ENCODE measurements around the gene USP31. TPM values are rescaled to one million over a fixed set of nuclear protein-coding genes. Genes with fewer than 3 reads are reported as not detected.
A peak's percentile ranks its signal among the peaks of the same experiment; 100 is the strongest.

USP31 gene
- total RNA-seq, 2 donors from 2014 or later: 16.2 to 67.3 TPM

DNA sequence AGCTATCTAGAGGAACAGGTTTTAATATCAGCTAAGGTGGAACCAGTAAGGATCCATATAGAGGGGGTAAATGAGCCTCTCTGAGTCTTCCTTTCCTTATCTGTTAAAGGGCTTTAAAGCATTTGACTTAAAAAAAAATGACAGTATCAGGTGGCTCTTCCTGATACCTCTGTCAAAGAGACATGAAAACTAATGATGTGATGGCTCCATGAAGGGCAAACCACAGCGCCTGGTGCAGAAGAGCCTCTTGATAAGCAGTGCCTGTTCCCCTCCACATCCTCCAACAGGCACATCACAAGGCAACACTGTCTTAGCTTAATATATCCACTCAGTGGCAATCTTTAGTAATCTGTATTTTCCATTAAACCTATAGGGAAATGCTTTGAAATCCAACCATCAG is 68.9 kb downstream of the USP31 start:
- no peak for TF ChIP-seq POLR2AphosphoS5 (IDR thresholded peaks at IDR 0.05)
- TF ChIP-seq, protein P1, sequence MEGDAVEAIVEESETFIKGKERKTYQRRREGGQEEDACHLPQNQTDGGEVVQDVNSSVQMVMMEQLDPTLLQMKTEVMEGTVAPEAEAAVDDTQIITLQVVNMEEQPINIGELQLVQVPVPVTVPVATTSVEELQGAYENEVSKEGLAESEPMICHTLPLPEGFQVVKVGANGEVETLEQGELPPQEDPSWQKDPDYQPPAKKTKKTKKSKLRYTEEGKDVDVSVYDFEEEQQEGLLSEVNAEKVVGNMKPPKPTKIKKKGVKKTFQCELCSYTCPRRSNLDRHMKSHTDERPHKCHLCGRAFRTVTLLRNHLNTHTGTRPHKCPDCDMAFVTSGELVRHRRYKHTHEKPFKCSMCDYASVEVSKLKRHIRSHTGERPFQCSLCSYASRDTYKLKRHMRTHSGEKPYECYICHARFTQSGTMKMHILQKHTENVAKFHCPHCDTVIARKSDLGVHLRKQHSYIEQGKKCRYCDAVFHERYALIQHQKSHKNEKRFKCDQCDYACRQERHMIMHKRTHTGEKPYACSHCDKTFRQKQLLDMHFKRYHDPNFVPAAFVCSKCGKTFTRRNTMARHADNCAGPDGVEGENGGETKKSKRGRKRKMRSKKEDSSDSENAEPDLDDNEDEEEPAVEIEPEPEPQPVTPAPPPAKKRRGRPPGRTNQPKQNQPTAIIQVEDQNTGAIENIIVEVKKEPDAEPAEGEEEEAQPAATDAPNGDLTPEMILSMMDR (IDR thresholded peaks at IDR 0.05): no peak
- 89% methylated on average over 1 of the region's 1 CpG for WGBS
- Histone ChIP-seq H3K27me3 (replicated peaks; ENCODE audit: insufficient read depth) (no peaks in the 10 kb centered on the region), H3K27ac (peak overlapping the region; percentile 2 to 21), H3K36me3 (no peaks in the 10 kb centered on the region), H3K4me1 (replicated peaks) (peaks cover 4% of the 10 kb centered on the region), H3K9me3 (no peaks in the 10 kb centered on the region), H3K4me3 (no peak overlapping the region)
- intact Hi-C loops (cut with DNase I): no loop called here
- DNase-seq (ENCODE audit: low spot score): no peak

GRCh38 chr16:23079675-23080301 is 69.5 kb downstream of the USP31 start:
- TF ChIP-seq POLR2A (IDR thresholded peaks at IDR 0.05) (no peak), POLR2AphosphoS5 (IDR thresholded peaks at IDR 0.05) (peak; percentile 74)
- Histone ChIP-seq H3K4me3 (no peak overlapping the region), H3K9me3 (no peaks in the 10 kb centered on the region), H3K36me3 (no peaks in the 10 kb centered on the region), H3K4me1 (replicated peaks) (peaks cover 4% of the 10 kb centered on the region), H3K27me3 (replicated peaks; ENCODE audit: insufficient read depth) (no peaks in the 10 kb centered on the region), H3K27ac (peak overlapping the region; percentile 21 to 28)
- 40% methylated on average over 13 of the region's 13 CpGs for WGBS
- intact Hi-C loops (cut with DNase I): no loop called here
- peak; percentile 60 for DNase-seq (ENCODE audit: low spot score)

DNA sequence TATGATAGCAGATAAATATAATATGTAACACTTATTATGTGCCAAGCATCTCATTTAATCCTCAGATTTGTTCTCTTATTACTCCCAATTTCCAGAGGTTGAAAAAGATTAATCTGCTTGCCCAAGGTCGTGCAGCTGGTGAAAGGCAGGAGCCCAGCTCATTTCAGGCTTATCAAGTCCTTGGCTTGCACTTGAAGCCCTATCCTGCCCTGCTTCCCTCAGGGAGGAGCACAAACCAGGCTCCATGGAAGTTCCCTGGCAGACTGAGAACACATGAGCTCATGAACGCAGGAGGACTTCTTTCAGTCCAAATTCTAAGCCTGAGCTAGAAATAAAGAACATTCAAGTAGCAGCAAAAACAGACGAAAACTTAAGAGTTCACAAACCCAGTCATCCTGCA is 74.8 kb downstream of the USP31 start:
- no peak overlapping the region for H3K4me3 ChIP-seq
- intact Hi-C loops (cut with DNase I): loop anchor here (5.0 kb wide), 1 partner anchor 73 kb away; the partner anchor contains the start of gene USP31
- DNase-seq (ENCODE audit: low spot score): no peak
- H3K36me3 ChIP-seq: peaks cover 0 to under 1% of the 10 kb centered on the region in 2 donors
- no peak for TF ChIP-seq POLR2A (IDR thresholded peaks at IDR 0.05)
- H3K4me1 ChIP-seq (replicated peaks): no peaks in the 10 kb centered on the region
- H3K9me3 ChIP-seq: no peaks in the 10 kb centered on the region
- WGBS: 73% methylated on average over 3 of the region's 3 CpGs
- no peaks in the 10 kb centered on the region for H3K27me3 ChIP-seq (replicated peaks; ENCODE audit: insufficient read depth)
- H3K27ac ChIP-seq: no peak overlapping the region

GRCh38 chr16:23072769-23073549 is 76.3 kb downstream of the USP31 start:
- Histone ChIP-seq H3K4me3 (no peak overlapping the region), H3K36me3 (peaks cover 7 to 8% of the 10 kb centered on the region in 2 donors), H3K27ac (peak overlapping the region in 1 of 2 donors; percentile 37), H3K4me1 (replicated peaks) (no peaks in the 10 kb centered on the region), H3K27me3 (replicated peaks; ENCODE audit: insufficient read depth) (no peaks in the 10 kb centered on the region), H3K9me3 (no peaks in the 10 kb centered on the region)
- WGBS: 60% methylated on average over 9 of the region's 9 CpGs
- DNase-seq (ENCODE audit: low spot score): no peak
- intact Hi-C loops (cut with DNase I): loop anchor here (5.0 kb wide), 1 partner anchor 74 kb away; the partner anchor contains the start of gene USP31
- TF ChIP-seq POLR2AphosphoS5 (IDR thresholded peaks at IDR 0.05) (no peak), POLR2A (IDR thresholded peaks at IDR 0.05) (no peak)
- TF ChIP-seq, protein P1 (IDR thresholded peaks at IDR 0.05): no peak

DNA sequence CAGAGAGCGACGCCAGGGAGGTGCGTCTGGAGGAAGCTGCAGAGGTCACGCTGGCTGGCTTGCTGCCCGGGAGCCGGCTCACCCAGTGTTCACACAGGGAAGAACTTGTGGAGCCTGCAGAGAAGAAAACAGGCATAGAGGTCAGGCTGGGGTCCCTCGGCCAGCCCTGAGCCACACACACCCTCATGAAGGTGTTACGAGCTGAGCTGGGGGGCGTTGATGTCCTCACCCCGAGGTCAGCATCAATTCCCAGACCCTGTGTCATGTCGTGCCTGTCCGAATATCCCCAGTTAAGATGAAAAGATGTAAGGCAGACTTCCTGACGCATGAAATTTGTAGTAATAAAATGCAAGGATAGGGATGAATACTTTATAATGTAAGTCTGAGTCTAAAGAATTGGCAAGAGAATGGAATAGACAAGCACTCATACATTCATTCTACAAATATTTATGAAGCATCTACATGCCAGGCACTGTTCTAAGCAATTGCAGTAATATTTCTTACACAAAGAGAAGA is 77.1 kb downstream of the USP31 start:
- H3K27ac ChIP-seq: peak overlapping the region; percentile 37 to 51
- peak; percentile 72 for DNase-seq (ENCODE audit: low spot score)
- TF ChIP-seq POLR2A (IDR thresholded peaks at IDR 0.05) (no peak), POLR2AphosphoS5 (IDR thresholded peaks at IDR 0.05) (no peak)
- TF ChIP-seq, protein P1 (IDR thresholded peaks at IDR 0.05): no peak
- H3K36me3 ChIP-seq: peaks cover 8 to 11% of the 10 kb centered on the region in 2 donors
- intact Hi-C loops (cut with DNase I): loop anchor here (5.0 kb wide), 1 partner anchor 75 kb away; the partner anchor contains the start of gene USP31
- WGBS: 31% methylated on average over 13 of the region's 13 CpGs
- no peaks in the 10 kb centered on the region for H3K27me3 ChIP-seq (replicated peaks; ENCODE audit: insufficient read depth)
- no peak overlapping the region for H3K4me3 ChIP-seq
- H3K9me3 ChIP-seq: no peaks in the 10 kb centered on the region
- H3K4me1 ChIP-seq (replicated peaks): no peaks in the 10 kb centered on the region

All from prostate gland (tissue), 2 donors.